Right lobe of liver (tissue), 4 donors: ENCODE data around the gene PRH2.

Experiments used
- CTCF ChIP-seq, 4 donors: fragments of 200-600 bp in 3 of 4; fragments of 450-650 bp in 1 of 4; IDR thresholded peaks; one replicate each; pipeline versions ENCODE4 v1.5.1 to v1.8.0; 2016 to 2022; ENCODE audit warnings: antibody characterized with exemption in 4 of 4, mild to moderate bottlenecking in 2 of 4
- POLR2A ChIP-seq: fragments of 450-650 bp; IDR thresholded peaks from one replicate; pipeline ENCODE4 v1.6.1; 2017; ENCODE audit warnings: antibody characterized with exemption, mild to moderate bottlenecking
- donor health status: DM: no; HTN: no; CAD: no.
- donor health status: DM: no; HTN: no; CAD: no.
- donor health status: DM: no; HTN: yes; CAD: no.

- TF ChIP-seq CTCF (IDR thresholded peaks at IDR 0.05) (no peak), POLR2A (no peak)
Measured at GRCh38 chr12:10904686-10905085, 24.4 kb upstream of the PRH2 start.
